PFSK-1 (cell line): ENCODE data around the gene RCSD1.

Experiments
- FOXP2 ChIP-seq: optimal IDR thresholded peaks from 2 replicates; pipeline ENCODE3; 2011; ENCODE audit warnings: borderline replicate concordance, control low read depth, inconsistent platforms; ENCODE audit not compliant: insufficient read depth; ENCODE audit errors: extremely low read length, extremely low read depth
- POLR2AphosphoS5 ChIP-seq: IDR thresholded peaks from 2 replicates; pipeline ENCODE4 v1.6.1; 2012; ENCODE audit warnings: low read depth, mild to moderate bottlenecking, control low read depth, low read length, moderate library complexity
- SIN3A ChIP-seq: IDR thresholded peaks from 2 replicates; pipeline ENCODE4 v1.6.1; 2012; ENCODE audit warnings: mild to moderate bottlenecking, low read length, moderate library complexity, borderline replicate concordance; ENCODE audit not compliant: insufficient read depth
- TAF1 ChIP-seq: IDR thresholded peaks from 2 replicates; pipeline ENCODE4 v1.6.1; 2012; ENCODE audit warnings: low read length, control low read depth, borderline replicate concordance; ENCODE audit not compliant: insufficient read depth
- TF ChIP-seq, protein P1 (sequence below), 2 experiments: IDR thresholded peaks; 2 replicates each; pipeline versions ENCODE4 v1.6.1 to v1.8.0; 2011 to 2012; ENCODE audit warnings: low read depth in 2 of 2, low read length in 2 of 2, control low read depth in 1 of 2, inconsistent platforms in 1 of 2, mild to moderate bottlenecking in 1 of 2, moderate library complexity in 1 of 2; ENCODE audit not compliant: insufficient read depth in 1 of 2

RCSD1 gene

DNA sequence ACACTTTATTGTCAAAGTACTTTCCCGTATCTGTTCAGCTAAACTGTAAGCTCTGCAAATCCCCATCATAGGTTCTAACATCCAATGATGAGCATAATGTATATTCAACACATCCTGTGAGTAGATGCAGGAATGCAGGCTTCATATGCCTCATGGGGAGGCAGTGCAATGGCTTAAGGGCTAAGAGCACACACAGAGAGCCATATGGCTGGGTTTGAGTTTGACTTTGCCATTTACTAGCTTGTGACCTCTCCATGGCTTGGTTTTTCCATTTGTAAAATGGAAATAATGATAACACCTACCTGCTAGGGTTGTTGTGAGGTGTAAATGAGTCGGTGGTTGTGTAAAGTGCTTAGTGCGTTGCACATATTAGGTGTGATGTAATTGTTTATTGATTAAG, 13.4 kb downstream of the RCSD1 start:
- TF ChIP-seq FOXP2 (no peak), SIN3A (no peak), TAF1 (no peak), POLR2AphosphoS5 (no peak)
- TF ChIP-seq, protein P1, sequence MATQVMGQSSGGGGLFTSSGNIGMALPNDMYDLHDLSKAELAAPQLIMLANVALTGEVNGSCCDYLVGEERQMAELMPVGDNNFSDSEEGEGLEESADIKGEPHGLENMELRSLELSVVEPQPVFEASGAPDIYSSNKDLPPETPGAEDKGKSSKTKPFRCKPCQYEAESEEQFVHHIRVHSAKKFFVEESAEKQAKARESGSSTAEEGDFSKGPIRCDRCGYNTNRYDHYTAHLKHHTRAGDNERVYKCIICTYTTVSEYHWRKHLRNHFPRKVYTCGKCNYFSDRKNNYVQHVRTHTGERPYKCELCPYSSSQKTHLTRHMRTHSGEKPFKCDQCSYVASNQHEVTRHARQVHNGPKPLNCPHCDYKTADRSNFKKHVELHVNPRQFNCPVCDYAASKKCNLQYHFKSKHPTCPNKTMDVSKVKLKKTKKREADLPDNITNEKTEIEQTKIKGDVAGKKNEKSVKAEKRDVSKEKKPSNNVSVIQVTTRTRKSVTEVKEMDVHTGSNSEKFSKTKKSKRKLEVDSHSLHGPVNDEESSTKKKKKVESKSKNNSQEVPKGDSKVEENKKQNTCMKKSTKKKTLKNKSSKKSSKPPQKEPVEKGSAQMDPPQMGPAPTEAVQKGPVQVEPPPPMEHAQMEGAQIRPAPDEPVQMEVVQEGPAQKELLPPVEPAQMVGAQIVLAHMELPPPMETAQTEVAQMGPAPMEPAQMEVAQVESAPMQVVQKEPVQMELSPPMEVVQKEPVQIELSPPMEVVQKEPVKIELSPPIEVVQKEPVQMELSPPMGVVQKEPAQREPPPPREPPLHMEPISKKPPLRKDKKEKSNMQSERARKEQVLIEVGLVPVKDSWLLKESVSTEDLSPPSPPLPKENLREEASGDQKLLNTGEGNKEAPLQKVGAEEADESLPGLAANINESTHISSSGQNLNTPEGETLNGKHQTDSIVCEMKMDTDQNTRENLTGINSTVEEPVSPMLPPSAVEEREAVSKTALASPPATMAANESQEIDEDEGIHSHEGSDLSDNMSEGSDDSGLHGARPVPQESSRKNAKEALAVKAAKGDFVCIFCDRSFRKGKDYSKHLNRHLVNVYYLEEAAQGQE (IDR thresholded peaks at IDR 0.05; ENCODE audit: insufficient read depth in 1 of 2, low read depth in 2 of 2, low read length in 2 of 2): no peak

DNA sequence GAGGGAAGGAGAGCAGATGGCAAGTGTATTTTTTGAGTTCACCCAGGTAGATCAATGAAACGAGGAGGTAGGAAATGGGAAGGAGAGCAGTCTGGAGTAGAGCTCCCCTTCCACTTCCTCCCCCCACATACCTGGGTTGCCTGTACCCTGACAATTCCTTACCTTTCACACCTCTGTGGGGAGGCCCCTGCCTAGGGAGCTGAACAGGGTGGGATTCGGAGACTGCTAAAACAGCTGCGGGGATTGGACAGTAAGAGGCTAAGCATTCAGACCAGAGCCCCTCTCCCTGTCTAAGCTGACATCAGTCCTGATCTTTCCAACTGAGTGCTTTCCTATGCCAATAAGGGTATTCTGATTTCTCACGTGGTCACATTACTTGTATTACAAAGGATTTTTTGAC, 14.5 kb downstream of the RCSD1 start:
- TF ChIP-seq SIN3A (no peak), TAF1 (no peak), FOXP2 (no peak), POLR2AphosphoS5 (no peak)
- TF ChIP-seq, protein P1 (IDR thresholded peaks at IDR 0.05; ENCODE audit: insufficient read depth in 1 of 2, low read depth in 2 of 2, low read length in 2 of 2): no peak

DNA sequence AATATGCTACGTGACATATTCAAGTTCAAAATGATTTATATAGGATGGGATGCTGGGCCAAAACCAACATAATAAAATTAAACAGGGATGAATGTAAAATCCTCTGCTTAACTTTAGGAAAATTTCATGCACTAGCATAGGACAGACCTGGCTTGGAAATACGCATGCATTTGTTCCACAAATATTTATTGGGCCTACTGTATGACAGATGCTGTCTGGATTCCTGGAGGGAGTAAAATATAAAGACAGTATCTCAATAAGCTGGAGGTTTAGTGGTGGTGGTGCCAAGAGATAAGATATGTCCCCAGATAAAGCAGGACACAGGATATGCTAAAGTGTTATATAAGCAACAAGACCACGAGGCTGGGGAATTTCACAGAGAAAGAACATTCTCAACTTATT, 15.1 kb downstream of the RCSD1 start:
- TF ChIP-seq FOXP2 (no peak), TAF1 (no peak), POLR2AphosphoS5 (no peak), SIN3A (no peak)
- TF ChIP-seq, protein P1 (IDR thresholded peaks at IDR 0.05; ENCODE audit: insufficient read depth in 1 of 2, low read depth in 2 of 2, low read length in 2 of 2): no peak

DNA sequence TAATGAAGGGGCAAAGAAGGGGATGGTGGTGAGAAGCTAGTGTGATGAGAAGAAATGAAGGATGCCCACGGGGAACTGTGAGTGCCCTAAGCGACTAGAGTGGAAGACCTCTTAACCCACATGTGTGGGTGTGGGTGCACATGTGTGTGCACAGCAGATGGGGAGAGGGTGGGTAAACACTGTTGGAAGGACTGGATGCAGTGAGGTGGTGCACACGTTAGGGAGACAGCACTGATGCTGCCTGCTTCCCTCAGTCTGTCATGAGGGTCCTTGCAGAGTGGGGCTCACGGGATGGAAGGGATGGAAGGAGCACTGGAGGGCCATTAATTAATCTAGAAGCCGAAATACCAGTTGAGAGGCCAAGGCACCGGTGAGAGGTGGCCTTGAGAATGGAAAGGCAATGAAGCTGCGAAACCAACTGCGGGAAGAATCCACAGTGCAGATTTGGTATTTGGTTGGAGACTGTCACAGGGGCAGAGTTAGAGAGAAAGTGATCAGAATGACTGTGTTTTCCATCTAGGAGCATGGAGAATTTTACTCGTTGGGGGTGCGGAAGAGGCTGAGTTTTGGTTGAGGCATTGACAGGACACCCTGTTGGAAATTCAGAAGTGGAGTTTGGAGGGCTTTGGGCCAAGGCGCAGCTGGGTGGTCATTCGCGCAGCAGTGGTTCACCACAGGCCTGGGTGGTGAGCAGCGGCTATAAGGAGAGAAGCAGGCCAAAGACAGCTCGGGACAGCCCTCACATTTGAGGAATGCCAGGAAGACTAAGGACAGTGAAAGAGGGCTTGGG, 15.8 kb downstream of the RCSD1 start:
- TF ChIP-seq FOXP2 (no peak), TAF1 (no peak), POLR2AphosphoS5 (no peak), SIN3A (no peak)
- TF ChIP-seq, protein P1 (IDR thresholded peaks at IDR 0.05; ENCODE audit: insufficient read depth in 1 of 2, low read depth in 2 of 2, low read length in 2 of 2): no peak
